ENCODE measurements around the gene POLE.

Gene POLE

DNA sequence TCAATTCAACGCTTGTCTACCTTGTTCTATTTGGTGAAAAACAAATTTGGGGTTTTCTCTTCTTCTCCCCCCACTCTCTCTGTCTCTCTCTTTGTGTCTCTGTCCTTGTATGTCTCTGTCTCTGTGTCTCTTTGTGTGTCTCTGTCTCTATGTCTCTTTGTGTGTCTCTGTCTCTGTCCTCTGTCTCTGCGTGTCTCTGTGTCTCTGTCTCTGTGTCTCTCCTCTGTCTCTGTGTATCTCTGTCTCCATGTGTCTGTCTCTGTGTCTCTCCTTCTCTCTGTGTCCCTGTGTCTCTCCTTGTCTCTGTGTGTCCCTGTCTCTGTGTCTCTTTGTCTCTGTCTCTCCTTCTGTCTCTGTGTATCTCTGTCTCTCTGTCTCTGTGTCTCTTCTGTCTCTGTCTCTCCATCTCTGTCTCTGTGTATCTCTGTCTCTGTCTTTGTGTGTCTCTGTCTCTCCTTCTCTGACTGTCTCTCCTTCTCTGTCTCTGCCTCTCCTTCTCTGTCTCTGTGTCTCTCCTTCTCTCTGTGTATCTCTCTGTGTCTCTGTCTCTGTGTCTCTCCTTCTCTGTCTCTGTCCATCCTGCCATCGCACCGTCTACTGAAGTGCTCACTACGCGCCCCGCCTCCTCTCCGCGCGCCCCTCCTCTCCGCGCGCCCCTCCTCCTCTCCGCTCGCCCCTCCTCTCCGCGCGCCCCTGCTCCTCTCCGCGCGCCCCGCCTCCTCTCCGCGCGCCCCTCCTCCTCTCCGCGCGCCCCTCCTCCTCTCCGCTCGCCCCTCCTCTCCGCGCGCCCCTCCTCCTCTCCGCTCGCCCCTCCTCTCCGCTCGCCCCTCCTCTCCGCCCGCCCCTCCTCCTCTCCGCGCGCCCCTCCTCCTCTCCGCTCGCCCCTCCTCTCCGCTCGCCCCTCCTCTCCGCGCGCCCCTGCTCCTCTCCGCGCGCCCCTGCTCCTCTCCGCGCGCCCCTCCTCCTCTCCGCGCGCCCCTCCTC, 89.5 kb downstream of the POLE start:
- DNase-seq (ENCODE audit: low read depth in 2 of 2): no peak

DNA sequence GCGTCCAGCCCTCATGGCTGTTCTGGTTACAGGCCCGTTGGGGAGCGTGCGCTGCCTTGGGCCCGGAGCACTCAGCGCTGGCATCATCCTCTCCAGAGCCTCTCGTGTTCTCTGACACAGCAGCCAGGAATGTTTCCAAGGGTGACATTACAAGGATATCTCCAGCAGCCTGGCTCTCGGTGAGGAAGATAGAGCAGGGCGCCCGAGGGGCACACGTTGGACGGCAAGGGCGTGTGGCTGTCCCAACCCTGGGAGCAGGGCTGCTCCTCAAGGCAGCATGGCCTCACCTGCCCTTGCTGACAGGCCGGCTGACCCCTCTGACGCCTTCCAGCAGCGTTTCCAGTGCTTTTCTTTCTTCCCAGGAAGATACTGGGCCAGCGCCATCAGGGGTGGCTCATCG, 91.1 kb downstream of the POLE start:
- no peak for DNase-seq (ENCODE audit: low read depth in 2 of 2)

DNA sequence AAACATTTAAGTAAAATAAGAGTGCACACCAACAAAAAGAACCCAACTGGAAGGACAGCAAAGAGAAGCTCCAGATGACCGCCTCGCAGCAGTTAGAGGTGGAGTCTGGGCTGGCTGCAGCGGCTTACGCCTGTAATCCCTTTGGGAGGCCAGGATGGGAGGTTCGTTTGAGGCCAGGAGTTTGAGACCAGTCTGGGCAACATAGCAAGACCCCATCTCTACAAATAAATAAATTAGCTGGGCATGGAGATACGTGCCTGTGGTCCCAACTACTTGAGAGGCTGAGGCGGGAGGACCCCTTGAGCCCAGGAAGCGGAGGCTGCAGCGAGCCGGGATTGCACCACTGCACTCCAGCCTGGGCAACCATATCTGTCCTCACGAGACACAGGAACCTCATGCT, 92.0 kb downstream of the POLE start:
- no peak for DNase-seq (ENCODE audit: low read depth in 2 of 2)

DNA sequence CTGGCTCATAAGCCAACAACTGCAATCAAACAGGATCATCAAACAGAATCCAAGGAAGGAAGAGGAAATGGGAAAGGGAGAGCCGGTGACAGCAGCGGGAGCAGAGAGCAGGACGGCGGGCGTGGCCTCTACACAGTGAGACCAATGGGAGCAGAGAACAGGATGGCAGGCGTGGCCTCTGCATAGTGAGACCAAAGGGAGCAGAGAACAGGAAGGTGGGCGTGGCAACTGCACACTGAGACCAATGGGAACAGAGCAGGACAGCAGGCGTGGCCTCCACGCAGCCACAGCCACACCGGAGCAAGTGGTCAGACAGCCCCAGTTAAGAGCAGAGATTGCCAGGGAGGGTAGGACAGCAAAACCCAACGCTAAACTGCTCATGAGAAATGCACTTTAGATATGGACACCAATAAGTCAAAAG, 93.2 kb downstream of the POLE start:
- DNase-seq (ENCODE audit: low read depth in 2 of 2): no peak

DNA sequence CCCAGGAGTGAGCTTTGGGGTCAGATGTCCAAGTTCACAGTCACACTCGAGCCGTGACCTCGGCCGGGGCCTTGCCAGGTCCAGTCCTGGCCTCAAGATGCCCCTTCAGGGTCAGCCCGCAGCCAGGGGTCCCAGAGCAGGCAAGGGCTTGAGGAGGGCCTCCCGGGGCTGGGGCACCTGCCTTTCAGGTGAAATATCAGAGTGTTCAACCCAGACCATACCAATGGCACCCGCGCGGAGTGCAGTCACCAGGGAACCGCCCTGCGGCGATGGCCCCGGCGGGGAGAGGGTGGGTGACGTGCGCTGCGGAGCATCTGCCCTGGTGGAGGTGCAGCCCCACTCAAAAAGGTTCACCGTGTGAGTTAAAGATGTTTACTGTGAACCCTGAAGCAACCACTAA, 93.6 kb downstream of the POLE start:
- DNase-seq (ENCODE audit: low read depth in 2 of 2): no peak

DNA sequence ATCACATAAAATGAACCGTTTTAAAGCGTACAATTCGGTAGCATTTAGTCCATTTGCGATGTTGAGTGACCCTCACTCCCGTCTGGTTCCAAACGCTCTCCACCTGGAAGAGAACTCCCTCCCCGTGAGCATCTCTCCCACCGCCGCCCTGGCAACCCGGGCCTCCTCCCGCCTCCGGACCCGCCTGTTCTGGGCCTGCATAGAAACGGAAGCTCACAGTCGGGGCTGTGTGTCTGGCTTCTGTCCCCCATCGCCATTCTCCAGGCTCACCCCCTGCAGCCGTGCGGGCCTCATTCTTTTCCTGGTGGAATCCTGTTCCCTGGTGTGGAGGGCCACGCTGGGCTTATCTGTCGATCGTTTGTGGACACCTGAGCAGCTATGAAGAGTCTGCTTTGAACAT, 94.1 kb downstream of the POLE start:
- DNase-seq (ENCODE audit: low read depth in 2 of 2): no peak

DNA sequence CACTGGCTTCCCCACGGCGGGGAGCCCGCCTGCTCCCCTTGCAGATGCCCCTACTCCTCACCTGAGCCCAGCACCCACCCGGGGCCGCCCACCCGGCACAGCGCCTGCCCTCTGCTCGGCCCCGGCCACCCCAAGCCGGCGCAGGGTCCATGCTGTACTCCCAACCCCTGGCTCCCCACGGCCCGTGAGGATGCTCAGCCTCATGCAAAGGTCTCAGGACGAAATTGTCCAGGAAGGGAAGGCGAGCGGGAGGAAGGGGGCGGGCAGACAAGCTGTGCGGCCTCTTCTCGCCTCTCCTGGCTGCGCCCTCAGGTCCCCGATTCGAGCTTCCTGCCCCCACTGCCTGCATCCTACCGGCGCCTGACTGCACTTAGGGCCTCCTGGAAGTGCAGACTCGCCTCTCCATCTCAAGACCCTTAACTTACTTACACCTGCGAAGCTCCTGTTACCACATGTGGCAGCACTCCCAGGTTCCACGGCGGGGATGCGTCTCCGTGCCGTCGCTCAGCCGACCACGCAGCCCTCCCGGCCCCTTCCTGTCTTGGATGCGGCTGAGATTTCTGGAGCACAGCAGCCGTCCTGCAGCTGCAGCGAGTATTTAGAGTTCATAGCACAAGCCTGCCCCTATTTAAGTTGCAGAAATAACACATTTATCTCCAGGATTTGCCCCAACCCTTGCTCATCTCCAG, 94.7 kb downstream of the POLE start:
- DNase-seq (ENCODE audit: low read depth in 2 of 2): no peak

DNA sequence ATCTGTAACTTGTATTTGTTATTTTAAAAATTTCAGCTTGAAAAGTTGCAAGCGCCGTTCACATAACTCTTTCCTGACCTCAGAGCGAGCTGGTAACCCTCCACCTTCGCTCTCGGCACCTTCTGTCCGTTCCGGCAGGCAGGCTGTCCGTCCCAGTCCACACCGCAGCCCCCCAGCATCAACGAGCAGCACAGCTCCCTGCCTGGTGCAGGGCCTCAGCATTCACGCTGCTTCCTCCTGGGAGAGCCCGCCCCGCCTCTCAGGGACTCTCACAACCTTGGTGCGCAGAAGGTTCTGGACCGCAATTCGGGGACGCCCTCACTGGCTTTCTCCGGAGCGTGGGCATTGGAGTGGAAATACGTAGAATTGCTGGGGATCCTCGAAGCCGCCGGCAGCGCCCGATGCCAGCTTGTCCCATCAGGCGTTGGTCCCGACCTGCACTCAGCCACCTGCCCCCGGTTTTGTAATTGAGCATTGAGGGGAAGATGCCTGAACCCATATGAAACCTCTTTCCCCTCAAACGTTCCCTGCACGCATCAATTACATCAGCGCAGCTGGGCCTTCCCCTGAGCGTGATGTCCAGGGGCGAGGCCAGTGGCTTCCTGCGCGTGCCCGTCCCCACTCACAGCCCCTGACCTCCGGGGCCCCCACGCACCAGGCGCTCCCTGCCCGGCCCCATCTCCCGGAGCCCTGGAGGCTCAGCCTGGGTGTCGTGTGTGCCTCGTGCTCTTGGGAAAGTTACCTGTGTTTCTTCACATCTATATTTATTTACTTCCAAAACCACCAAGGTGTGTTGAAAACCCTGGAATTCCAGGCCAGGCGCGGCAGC, 95.8 kb downstream of the POLE start:
- DNase-seq (ENCODE audit: low read depth in 2 of 2): no peak

DNA sequence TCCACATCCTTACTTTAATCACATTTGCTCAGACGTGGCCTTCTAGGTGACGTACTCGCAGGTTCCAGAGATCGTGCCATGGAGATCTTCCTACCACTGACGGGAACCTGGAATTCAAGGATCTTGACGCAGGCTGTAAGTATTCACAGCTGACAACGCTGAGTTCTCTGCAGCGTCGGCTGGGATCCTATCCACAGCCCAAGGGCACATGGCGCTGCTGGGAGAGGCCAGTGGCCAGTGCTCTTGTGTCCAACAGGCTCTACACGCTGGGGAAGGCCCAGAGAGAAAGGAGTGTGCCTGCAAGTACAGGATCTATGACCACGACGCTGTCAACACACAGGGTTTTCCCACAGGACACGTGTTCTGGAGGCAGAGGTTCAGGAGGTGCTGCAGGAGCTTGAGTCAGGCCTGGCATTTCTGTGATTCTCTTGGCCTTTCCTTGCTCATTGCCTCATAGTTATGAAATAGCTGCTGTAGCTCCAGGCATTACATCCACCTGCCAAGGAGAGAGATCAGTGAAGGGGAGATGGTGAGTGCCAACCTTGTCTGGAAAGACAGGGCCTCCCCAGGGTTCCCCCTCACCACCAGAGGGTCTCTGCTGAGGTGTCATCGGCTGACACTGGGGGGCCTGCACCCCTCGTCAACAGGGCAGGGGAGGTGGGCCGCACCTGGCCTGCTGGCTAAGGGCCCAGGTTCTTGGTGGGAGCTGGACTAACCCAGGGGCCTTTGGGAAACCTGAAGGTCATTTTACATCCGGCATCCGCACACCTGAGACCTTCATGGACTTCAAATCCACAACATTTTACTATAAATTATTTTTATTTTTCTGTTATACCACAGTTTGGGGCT, 98.1 kb downstream of the POLE start:
- no peak for DNase-seq (ENCODE audit: low read depth in 2 of 2)

DNA sequence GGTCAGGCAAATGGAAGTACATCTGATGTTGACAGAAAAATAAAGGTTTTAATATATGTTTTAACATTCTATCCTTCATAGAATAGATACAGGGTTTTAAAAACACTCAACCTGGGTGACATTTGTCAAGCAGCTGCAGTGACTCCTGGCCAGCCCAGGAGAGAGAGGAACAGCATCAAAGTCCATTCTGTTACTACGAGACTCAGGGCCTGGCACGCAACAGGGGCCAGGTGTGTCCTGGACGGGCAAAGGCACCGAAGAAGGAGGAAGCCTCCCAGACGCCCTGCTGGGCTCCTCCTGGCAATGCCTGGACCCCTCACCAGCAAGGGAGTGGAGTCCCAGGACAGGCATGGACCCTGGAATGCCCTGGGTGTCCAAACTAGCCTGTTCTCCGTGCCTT, 98.8 kb downstream of the POLE start:
- no peak for DNase-seq (ENCODE audit: low read depth in 2 of 2)

DNA sequence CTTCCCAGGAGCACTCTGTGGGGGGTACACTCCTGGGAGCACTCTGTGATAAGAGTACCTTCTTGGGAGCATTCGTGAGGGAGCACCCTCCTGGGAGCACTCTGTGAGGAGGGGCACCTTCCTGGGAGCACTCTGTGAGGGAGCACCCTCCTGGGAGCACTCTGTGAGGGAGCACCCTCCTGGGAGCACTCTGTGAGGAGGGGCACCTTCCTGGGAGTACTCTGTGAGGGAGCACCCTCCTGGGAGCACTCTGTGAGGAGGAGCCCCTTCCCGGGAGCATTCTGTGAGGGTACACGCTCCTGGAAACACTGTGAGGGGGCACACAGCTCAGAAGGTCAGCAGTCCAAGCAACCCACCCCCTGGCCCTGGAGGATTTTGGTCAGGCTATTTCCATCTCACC, 99.4 kb downstream of the POLE start:
- DNase-seq (ENCODE audit: low read depth in 2 of 2): no peak

DNA sequence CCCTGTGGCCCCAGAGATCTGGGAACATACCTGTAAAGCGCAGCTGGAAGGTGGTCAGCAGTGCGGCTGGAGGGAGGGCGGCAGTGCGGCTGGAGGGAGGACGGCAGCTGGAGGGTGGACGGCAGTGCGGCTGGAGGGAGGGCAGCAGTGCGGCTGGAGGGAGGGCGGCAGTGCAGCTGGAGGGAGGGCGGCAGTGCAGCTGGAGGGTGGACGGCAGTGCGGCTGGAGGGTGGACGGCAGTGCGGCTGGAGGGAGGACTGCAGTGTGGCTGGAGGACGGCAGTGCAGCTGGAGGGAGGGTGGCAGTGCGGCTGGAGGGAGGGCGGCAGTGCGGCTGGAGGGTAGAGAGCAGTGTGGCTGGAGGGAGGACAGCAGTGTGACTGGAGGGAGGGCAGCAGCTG, 100.2 kb downstream of the POLE start:
- DNase-seq (ENCODE audit: low read depth in 2 of 2): no peak

DNA sequence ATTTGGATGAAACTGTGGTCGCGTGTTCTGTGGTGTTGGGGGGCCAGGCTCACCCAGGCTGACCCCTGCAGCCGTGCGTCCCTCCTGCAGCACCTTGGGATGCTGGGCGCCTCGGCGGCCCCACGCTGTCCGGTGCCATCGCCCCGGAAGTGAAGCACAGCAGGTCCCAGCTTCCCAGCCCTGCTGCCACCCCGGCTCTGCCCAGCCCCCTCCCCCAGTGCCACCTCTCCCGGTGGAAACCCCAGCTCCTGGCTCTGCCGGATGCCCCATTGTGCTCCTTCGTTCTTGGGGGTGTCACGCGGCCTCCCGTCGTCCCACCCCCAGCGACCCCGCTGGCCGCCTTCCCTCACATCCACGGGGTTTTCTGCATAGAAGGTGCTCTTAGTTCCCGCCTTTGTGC, 102.0 kb downstream of the POLE start:
- DNase-seq (ENCODE audit: low read depth in 2 of 2): no peak

DNA sequence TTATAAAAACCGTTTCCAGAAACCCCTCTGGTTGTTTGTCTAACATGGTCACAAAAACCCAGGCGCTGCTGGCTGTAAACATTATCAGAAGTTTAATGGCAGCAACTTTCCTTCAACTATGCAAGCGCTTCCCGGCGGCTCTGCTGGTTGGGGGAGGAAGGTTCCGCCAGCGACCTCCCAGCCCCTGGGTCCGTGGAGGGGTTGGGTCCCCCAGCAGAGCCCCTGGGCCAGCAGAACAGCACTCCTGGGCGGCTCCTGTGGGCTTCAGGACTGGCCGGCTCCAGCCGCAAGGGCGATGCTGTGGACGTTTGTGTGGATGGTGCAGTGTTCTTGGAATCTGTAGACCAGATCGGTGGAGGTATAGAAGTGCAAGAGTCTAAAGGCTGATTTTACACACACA, 102.7 kb downstream of the POLE start:
- DNase-seq (ENCODE audit: low read depth in 2 of 2): no peak

DNA sequence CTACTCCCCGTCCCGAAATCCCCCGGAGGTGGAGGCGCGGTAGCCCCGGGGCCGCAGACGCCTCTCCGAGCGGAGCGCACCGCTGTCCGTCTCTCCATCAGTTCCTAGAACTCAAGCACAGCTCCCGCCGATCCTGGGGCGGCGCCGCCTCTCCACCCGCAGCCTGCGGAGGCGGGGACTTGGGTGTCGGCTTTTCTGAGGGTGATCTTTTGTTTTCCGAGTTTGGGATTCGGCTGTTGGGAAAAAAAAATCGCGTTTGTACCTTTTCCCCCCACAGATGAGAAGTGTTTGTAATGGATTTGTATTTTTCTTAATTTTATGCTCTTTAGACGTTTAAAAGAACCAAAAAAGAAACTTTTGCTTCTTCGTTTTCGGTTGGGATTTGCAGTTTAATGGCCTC, 103.4 kb downstream of the POLE start:
- DNase-seq (ENCODE audit: low read depth in 2 of 2): no peak

DNA sequence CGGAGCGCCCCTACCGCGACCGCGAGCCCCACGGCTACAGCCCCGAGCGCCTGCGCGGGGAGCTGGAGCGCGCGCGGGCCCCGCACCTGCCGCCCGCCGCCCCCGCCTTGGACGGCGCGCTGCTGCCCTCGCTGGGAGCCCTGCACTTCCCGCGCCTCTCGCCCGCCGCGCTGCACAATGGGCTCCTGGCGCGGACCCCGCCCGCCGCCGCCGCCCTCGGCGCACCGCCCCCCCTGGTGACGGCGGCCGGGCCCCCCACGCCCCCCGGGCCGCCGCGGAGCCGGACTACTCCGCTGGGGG, 103.8 kb downstream of the POLE start:
- DNase-seq (ENCODE audit: low read depth in 2 of 2): no peak

DNA sequence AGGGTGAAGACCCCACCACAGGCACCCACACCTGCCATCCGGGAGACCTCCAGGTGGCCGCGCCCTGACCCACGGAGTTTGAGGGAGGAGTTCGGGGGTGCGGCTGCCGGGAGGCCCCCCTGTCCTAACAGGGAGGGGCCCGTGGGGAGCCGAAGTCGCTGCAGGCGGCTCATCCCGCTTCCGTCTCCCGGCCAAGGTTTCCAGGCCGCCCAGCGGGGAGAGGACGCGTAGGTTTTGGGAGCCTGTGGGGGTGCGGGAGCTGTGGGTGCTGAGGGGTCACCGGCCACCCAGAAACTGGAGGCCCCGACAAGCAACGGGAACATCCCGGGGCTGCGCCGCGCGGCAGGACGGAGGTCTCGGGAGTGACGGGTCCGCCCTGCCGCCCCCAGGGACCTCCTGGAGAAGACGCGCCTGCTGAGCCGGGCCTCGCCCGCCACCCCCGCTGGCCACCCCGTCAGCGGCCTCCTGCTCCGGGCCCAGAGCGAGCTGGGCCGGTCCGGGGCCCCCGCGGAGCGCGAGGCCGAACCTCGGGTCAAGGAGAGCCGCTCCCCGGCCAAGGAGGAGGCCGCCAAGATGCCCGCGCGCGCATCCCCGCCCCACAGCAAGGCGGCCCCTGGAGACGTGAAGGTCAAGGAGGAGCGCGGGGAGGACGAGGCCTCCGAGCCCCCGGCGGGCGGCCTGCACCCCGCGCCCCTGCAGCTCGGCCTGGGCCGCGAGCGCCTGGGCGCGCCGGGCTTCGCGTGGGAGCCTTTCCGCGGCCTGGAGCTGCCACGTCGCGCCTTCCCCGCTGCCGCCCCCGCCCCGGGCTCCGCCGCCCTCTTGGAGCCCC, 104.3 kb downstream of the POLE start:
- DNase-seq (ENCODE audit: low read depth in 2 of 2): no peak

DNA sequence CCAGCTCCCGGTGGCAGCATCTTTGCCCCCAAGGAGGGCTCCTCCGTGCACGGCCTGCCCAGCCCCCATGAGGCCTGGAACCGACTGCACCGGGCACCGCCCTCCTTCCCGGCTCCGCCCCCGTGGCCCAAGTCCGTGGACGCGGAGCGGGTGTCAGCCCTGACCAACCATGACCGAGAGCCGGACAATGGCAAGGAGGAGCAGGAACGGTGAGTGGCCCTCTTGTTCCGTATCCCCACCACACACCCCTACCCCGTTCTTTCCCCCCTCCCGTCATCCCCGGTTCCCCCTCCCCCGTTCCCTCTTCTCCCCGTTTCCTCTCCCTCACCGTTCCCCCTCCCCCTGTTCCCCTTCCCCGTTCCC, 105.1 kb downstream of the POLE start:
- no peak for DNase-seq (ENCODE audit: low read depth in 2 of 2)

DNA sequence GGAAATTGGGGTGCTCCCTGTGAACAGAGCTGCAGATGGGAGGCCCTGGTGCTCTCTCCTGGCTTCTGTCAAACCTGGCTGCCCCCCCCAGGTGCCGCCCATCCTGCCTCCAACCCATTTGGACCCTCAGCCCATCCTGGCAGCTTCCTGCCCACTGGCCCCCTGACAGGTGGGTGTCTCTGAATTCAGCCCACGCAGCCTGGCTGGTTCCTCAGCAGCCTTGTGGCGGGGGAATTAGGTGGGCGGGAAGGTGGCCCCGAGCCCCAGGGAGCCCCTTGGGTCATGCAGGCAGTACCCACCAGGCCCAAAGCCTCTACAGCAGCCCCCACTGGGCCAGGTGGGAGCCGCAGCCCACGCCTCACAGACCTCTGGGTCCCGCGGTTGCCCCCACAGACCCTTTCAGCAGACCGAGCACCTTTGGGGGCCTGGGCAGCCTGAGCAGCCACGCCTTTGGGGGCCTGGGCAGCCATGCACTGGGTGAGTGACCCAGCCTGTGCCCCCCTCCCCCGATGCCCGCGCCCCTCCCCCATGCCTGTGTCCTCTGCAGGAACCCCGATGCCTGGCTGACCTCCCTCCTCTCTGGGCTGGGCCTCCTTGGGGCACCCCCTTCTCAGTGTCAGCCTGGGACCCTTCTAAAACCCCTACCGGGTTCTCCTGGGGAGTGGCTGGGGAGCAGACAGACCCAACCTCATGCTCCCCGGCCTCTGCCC, 105.6 kb downstream of the POLE start:
- no peak for DNase-seq (ENCODE audit: low read depth in 2 of 2)

DNA sequence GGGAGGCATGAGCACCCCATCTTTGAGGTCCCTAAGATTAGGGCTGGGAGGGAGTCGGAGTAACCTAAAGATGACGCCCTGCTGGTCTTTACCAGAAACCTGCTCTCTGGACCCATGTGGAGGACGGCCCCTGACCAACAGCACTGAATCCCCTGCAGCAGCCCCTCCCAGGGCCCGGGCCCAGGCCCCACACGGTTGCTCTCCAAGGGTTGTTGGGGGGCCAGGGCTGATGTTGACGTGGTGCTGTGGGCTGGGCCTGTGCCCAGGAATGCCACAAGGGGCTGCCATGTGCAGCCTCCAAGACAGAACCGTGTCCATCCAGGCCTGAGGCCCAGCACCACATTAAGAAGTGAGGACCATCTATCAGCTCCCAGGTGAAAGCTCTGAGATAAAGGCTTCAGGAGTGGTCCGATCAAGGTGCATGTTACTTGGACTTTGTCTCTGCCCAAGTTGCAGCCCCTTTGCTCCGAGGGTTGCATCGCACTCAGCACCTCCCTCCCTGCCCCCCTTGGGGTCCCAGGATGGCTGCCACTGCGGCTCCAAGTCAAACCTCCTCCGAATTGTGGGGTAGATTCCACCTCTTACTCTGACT, 106.3 kb downstream of the POLE start:
- no peak for DNase-seq (ENCODE audit: low read depth in 2 of 2)

All from activated CD4-positive, alpha-beta T cell treated with anti-CD3 and anti-CD28 coated beads for 24 hours (primary cell).